H7 (cell line): ENCODE results near the gene CMTM2. TPM values are rescaled to one million over a fixed set of nuclear protein-coding genes. Genes with fewer than 3 reads are reported as not detected.
"Not testable (repeated sequence)": the region's sequence is repeated elsewhere in the genome, so short reads cannot be mapped to it uniquely, and the experiment has no call there.

ENCODE experiments used
- DNase-seq: peaks from one replicate; pipeline ENCODE4 v3.0.0; 2012
- H3K27me3 ChIP-seq: 2 replicates; pipeline ENCODE4 v1.6.0; 2011; ENCODE audit warnings: mild to moderate bottlenecking, low read length; ENCODE audit not compliant: control insufficient read depth, insufficient read depth
- H3K36me3 ChIP-seq: replicated peaks from 2 replicates; pipeline ENCODE4 v1.5.1; 2011; ENCODE audit warnings: low read length; ENCODE audit not compliant: control insufficient read depth, insufficient read depth
- H3K4me3 ChIP-seq: 2 replicates; pipeline ENCODE4 v1.5.1; 2011; ENCODE audit warnings: low read depth, mild to moderate bottlenecking, control low read depth, low read length, moderate library complexity; ENCODE audit not compliant: insufficient read depth
- total RNA-seq: library from RNA; depleted of rRNA; stranded (reverse); fragments of >200 nt; shearing (Covaris generic); gene quantifications from 2 replicates; pipeline ENCODE4 v1.2.3, GENCODE V29; 2014

The CMTM2 gene
- total RNA-seq, 1 experiment from 2014 or later: 0.48 TPM

- Histone ChIP-seq H3K4me3 (no peak overlapping the region), H3K27me3 (no peaks in the 10 kb centered on the region), H3K36me3 (peaks cover 23% of the 10 kb centered on the region)
- DNase-seq: peak; percentile 59
These were observed 37.8 kb downstream of the CMTM2 start for GRCh38 chr16:66617010-66617434.

GRCh38 chr16:66617728-66618127 is 38.5 kb downstream of the CMTM2 start:
- no peaks in the 10 kb centered on the region for H3K27me3 ChIP-seq
- DNase-seq: no peak

GRCh38 chr16:66618588-66619375 is 39.5 kb downstream of the CMTM2 start:
- Histone ChIP-seq H3K4me3 (no peak overlapping the region), H3K27me3 (no peaks in the 10 kb centered on the region), H3K36me3 (peaks cover 10% of the 10 kb centered on the region)
- DNase-seq: no peak

More at GRCh38 chr16:66617728-66618127, 38.5 kb downstream of the CMTM2 start:
- Histone ChIP-seq H3K36me3 (peaks cover 20% of the 10 kb centered on the region), H3K4me3 (no peak overlapping the region)

- no peak for DNase-seq
- no peak overlapping the region for H3K4me3 ChIP-seq
- H3K27me3 ChIP-seq: no peaks in the 10 kb centered on the region
- H3K36me3 ChIP-seq: peaks cover 11% of the 10 kb centered on the region
These were observed 40.5 kb downstream of the CMTM2 start for GRCh38 chr16:66619534-66620428.

GRCh38 chr16:66620429-66620795 is 41.1 kb downstream of the CMTM2 start:
- H3K27me3 ChIP-seq: no peaks in the 10 kb centered on the region
- DNase-seq: no peak

GRCh38 chr16:66621973-66622372 is 42.7 kb downstream of the CMTM2 start:
- Histone ChIP-seq H3K4me3 (no peak overlapping the region), H3K36me3 (peaks cover 8% of the 10 kb centered on the region), H3K27me3 (no peaks in the 10 kb centered on the region)
- no peak for DNase-seq

More at GRCh38 chr16:66620429-66620795, 41.1 kb downstream of the CMTM2 start:
- H3K36me3 ChIP-seq: peaks cover 8% of the 10 kb centered on the region
- H3K4me3 ChIP-seq: no peak overlapping the region

GRCh38 chr16:66622863-66623262 is 43.6 kb downstream of the CMTM2 start:
- Histone ChIP-seq H3K36me3 (peaks cover 8% of the 10 kb centered on the region), H3K27me3 (no peaks in the 10 kb centered on the region), H3K4me3 (no peak overlapping the region)
- peak; percentile 15 for DNase-seq

GRCh38 chr16:66623755-66624154 is 44.5 kb downstream of the CMTM2 start:
- peaks cover 6% of the 10 kb centered on the region for H3K36me3 ChIP-seq
- H3K4me3 ChIP-seq: no peak overlapping the region
- peak; percentile 17 for DNase-seq
- H3K27me3 ChIP-seq: no peaks in the 10 kb centered on the region

GRCh38 chr16:66627611-66628378 is 48.5 kb downstream of the CMTM2 start:
- not testable (repeated sequence) for H3K4me3 ChIP-seq, H3K27me3 ChIP-seq, DNase-seq, H3K36me3 ChIP-seq

GRCh38 chr16:66629856-66630255 is 50.6 kb downstream of the CMTM2 start:
- Histone ChIP-seq H3K36me3 (peaks cover 1% of the 10 kb centered on the region), H3K27me3 (no peaks in the 10 kb centered on the region), H3K4me3 (no peak overlapping the region)
- DNase-seq: peak; percentile 8

- H3K36me3 ChIP-seq, H3K4me3 ChIP-seq, DNase-seq, H3K27me3 ChIP-seq: not testable (repeated sequence)
These were observed 51.4 kb downstream of the CMTM2 start for GRCh38 chr16:66630561-66631260.

- DNase-seq, H3K4me3 ChIP-seq, H3K36me3 ChIP-seq, H3K27me3 ChIP-seq: not testable (repeated sequence)
These were observed 52.3 kb downstream of the CMTM2 start for GRCh38 chr16:66631558-66631957.

GRCh38 chr16:66634527-66635196 is 55.4 kb downstream of the CMTM2 start:
- Histone ChIP-seq H3K4me3 (no peak overlapping the region), H3K27me3 (no peaks in the 10 kb centered on the region), H3K36me3 (peaks cover 3% of the 10 kb centered on the region)
- DNase-seq: no peak
